Central memory CD8-positive, alpha-beta T cell (primary cell): ENCODE data around the gene MBNL1.

Source experiments
- ATAC-seq: fragments of 150-1000 bp; cut with Tn5 transposase; replicated peaks from 2 replicates; pipeline ENCODE4 v1.10.0; 2022; ENCODE audit warnings: mild to moderate bottlenecking, moderate FRiP score, moderate number of reproducible peaks; ENCODE audit not compliant: poor library complexity, severe bottlenecking; ENCODE audit errors: extremely low read depth
- DNase-seq, 2 donors: peaks; one replicate each; pipeline ENCODE4 v3.0.0; 2021; ENCODE audit warnings: low spot score in 2 of 2
- H3K27ac Mint-ChIP-seq: one replicate; pipeline ENCODE4 v1.8.0; 2022; ENCODE audit warnings: low read depth, mild to moderate bottlenecking, moderate library complexity, mixed read lengths
- H3K27me3 Mint-ChIP-seq: one replicate; pipeline ENCODE4 v1.8.0; 2022; ENCODE audit warnings: mixed read lengths
- H3K36me3 Mint-ChIP-seq: one replicate; pipeline ENCODE4 v1.8.0; 2022; ENCODE audit warnings: mild to moderate bottlenecking, moderate library complexity, mixed read lengths; ENCODE audit not compliant: insufficient read depth
- H3K4me1 Mint-ChIP-seq: one replicate; pipeline ENCODE4 v1.8.0; 2022; ENCODE audit warnings: mixed read lengths
- H3K4me3 Mint-ChIP-seq: one replicate; pipeline ENCODE4 v1.8.0; 2022; ENCODE audit warnings: mild to moderate bottlenecking, moderate library complexity, mixed read lengths
- H3K9me3 Mint-ChIP-seq: one replicate; pipeline ENCODE4 v1.8.0; 2022; ENCODE audit warnings: mixed read lengths

Gene MBNL1

DNA sequence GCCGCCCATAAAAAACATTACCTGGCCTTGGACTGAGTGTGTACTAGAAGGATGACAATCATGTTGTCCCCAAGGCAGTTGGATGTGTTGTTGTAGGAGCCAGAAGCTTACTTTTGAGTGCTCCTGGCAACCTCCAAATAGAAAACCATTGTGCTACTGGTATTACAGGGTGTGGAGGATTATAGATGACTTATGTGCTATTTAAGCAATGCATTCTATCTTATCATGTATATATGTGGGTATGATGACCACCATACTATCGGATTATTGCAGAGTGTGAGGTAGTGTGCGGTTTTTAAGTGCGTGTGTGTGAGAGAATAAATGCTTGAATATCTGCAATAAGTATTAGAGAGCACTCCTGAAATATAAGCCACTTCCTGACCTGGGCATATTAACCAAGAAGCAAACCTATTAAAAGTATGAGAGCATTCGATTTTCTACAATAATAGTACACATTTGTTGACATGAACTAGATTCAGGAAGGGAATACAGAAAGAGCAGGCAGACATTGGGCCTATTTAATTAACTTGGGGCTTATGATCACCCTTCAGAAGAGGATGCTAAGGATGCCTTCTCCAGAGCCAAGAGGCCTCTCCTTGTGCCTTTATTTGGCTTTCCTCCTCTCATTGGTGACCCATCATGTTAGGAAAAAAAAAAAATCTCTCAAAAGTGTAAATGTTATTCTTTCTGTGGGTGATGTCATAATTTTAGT, 11.7 kb upstream of the MBNL1 start:
- H3K27ac Mint-ChIP-seq = peak overlapping the region; percentile 77
- H3K4me3 Mint-ChIP-seq = peak overlapping the region; percentile 76
- peaks cover 19% of the 10 kb centered on the region for H3K36me3 Mint-ChIP-seq
- H3K27me3 Mint-ChIP-seq = no peaks in the 10 kb centered on the region
- no peaks in the 10 kb centered on the region for H3K9me3 Mint-ChIP-seq
- no peak for DNase-seq
- H3K4me1 Mint-ChIP-seq = peaks cover 89% of the 10 kb centered on the region
- peak; percentile 24 for ATAC-seq

DNA sequence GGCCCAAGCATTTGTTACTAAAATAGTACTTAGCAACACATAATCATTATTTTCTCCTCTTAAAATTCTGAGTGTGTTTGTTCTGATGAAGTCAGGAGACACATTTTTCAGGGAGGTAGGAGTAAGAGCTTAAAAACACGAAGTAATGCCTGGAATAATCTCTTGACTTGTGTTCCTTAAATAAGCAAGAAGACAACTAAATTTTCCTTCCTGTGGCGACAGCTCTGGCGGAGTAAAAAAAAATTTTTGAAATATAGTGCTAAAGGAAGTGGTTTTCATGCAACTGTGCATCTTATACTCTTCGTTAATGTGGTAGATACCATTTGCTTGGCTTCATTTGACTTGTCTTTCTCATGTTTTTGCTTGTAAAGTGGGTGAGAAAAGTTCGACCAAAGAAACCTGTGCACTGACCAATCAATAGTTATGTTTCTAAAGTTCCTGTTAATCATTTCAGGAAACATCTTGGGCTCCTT, 11.1 kb upstream of the MBNL1 start:
- peaks cover 22% of the 10 kb centered on the region for H3K36me3 Mint-ChIP-seq
- H3K27ac Mint-ChIP-seq = peak overlapping the region; percentile 77
- H3K4me3 Mint-ChIP-seq = peak overlapping the region; percentile 76
- H3K9me3 Mint-ChIP-seq = no peaks in the 10 kb centered on the region
- peaks cover 88% of the 10 kb centered on the region for H3K4me1 Mint-ChIP-seq
- ATAC-seq (peak; percentile 71), DNase-seq (no peak)
- no peaks in the 10 kb centered on the region for H3K27me3 Mint-ChIP-seq

DNA sequence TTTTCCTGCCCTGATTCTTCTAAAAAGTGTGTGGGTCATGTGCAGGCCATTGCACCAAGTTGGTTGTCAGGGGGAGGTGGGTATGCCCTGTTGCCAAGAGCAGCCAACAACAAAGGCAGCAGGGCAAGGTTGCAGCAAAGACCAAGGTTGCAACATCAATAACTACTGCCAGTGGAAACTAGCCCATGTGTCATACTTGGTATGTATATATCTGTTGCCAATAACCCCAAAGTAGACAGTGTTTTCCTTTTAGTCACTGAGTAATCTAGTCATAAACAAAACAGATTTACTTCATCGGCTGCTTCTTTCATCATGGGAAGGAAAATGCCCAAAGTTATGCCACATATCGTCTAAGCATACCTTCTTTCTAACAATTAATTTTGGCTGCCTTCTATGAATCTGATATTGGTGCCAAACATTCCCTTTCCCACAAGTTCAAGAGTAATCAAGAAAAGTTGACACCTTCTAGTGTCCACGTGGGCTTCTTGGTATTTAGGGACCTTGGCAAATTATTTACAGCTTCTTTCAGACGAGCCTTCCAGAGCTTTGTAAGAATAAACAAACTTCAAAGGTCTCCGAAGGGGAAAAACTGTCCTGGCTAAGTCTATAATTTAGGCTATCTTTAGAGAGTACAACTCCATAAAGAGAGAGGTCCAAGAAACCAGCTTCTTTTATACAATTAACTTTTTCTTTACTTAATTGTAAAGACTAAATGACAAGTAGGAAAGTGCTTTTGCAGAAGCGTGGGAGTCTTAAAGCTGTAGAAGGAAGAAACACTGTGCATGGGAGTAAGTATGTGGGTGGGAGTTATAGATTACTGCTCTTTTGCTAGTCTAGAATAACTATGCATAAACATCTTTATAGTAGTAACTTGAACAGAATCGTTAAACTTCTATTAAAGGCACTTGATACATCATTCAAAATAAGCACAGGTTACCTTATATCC, 10.0 kb upstream of the MBNL1 start:
- Mint-ChIP-seq H3K4me1 (peaks cover 83% of the 10 kb centered on the region), H3K27me3 (no peaks in the 10 kb centered on the region), H3K9me3 (no peaks in the 10 kb centered on the region), H3K4me3 (peak overlapping the region; percentile 55), H3K27ac (peak overlapping the region; percentile 77), H3K36me3 (peaks cover 22% of the 10 kb centered on the region)
- DNase-seq = peak in 1 of 2 donors; percentile 45
- ATAC-seq = peak; percentile 74

- Mint-ChIP-seq H3K27me3 (no peaks in the 10 kb centered on the region), H3K4me1 (peaks cover 83% of the 10 kb centered on the region), H3K27ac (peak overlapping the region; percentile 77), H3K4me3 (peak overlapping the region; percentile 55), H3K9me3 (no peaks in the 10 kb centered on the region), H3K36me3 (peaks cover 22% of the 10 kb centered on the region)
- ATAC-seq (no peak), DNase-seq (no peak)
These were observed 9.3 kb upstream of the MBNL1 start for GRCh38 chr3:152259468-152259867.

- H3K4me3 Mint-ChIP-seq = peak overlapping the region; percentile 55
- H3K36me3 Mint-ChIP-seq = peaks cover 22% of the 10 kb centered on the region
- DNase-seq (no peak), ATAC-seq (no peak)
- peak overlapping the region; percentile 77 for H3K27ac Mint-ChIP-seq
- H3K9me3 Mint-ChIP-seq = no peaks in the 10 kb centered on the region
- H3K27me3 Mint-ChIP-seq = no peaks in the 10 kb centered on the region
- H3K4me1 Mint-ChIP-seq = peaks cover 84% of the 10 kb centered on the region
These were observed 8.7 kb upstream of the MBNL1 start for GRCh38 chr3:152260026-152260425.

- no peaks in the 10 kb centered on the region for H3K27me3 Mint-ChIP-seq
- H3K36me3 Mint-ChIP-seq = peaks cover 20% of the 10 kb centered on the region
- H3K27ac Mint-ChIP-seq = no peak overlapping the region
- H3K4me3 Mint-ChIP-seq = no peak overlapping the region
- H3K4me1 Mint-ChIP-seq = peaks cover 79% of the 10 kb centered on the region
- H3K9me3 Mint-ChIP-seq = no peaks in the 10 kb centered on the region
- no peak for DNase-seq
- ATAC-seq = no peak
These were observed 8.2 kb upstream of the MBNL1 start for GRCh38 chr3:152260529-152260928.

DNA sequence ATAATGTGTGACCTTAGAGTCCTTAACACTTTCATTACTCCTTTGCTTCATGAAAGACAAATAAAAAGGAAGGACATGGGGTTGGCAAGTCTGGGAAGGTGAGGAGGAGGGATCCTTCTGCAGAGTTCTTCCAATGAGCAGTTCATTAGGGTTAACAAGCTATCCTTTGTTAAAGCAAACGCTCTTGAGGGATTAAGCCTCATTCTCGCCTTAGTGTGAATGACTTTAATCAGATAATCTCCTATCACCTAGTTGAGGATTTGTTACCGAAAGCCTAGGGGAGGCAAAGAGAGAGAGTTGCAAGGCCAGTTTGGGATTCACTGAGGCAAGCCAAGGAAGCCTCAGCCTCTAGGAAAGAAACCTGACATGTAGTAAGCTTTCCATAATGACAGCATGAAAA, 7.4 kb upstream of the MBNL1 start:
- Mint-ChIP-seq H3K36me3 (peaks cover 21% of the 10 kb centered on the region), H3K4me3 (peak overlapping the region; percentile 8), H3K27ac (no peak overlapping the region), H3K9me3 (no peaks in the 10 kb centered on the region), H3K27me3 (no peaks in the 10 kb centered on the region), H3K4me1 (peaks cover 78% of the 10 kb centered on the region)
- ATAC-seq = no peak
- DNase-seq = no peak

DNA sequence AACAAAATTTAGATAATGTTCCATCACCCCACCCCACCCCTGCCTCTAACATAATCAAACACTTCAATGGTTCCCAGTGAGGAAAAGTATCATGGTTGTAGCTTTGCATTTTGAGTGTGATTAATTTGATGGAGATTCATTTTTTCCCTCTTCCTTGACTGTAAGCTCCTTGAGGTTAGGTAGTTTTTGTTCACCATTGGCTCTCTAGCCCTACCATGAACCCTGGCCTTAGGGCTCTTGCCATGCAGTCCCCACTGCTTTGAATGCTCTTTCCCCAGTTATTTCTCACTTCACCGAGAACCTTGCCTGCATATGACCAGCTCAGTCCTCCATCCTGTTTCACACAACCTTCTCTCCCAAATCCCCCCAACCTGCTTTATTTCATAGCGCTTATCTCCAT, 5.0 kb upstream of the MBNL1 start:
- H3K9me3 Mint-ChIP-seq = no peaks in the 10 kb centered on the region
- no peak overlapping the region for H3K4me3 Mint-ChIP-seq
- H3K27me3 Mint-ChIP-seq = no peaks in the 10 kb centered on the region
- H3K36me3 Mint-ChIP-seq = peaks cover 20% of the 10 kb centered on the region
- H3K27ac Mint-ChIP-seq = peak overlapping the region; percentile 30
- no peak for ATAC-seq
- H3K4me1 Mint-ChIP-seq = peaks cover 81% of the 10 kb centered on the region
- DNase-seq = no peak

GRCh38 chr3:152264378-152264777, 4.4 kb upstream of the MBNL1 start:
- Mint-ChIP-seq H3K4me1 (peaks cover 75% of the 10 kb centered on the region), H3K9me3 (no peaks in the 10 kb centered on the region), H3K4me3 (no peak overlapping the region), H3K27me3 (no peaks in the 10 kb centered on the region), H3K27ac (peak overlapping the region; percentile 30), H3K36me3 (peaks cover 25% of the 10 kb centered on the region)
- DNase-seq (no peak), ATAC-seq (no peak)

- Mint-ChIP-seq H3K36me3 (peaks cover 41% of the 10 kb centered on the region), H3K4me3 (peak overlapping the region; percentile 92), H3K27me3 (no peaks in the 10 kb centered on the region), H3K27ac (peak overlapping the region; percentile 74), H3K9me3 (no peaks in the 10 kb centered on the region), H3K4me1 (peaks cover 65% of the 10 kb centered on the region)
- ATAC-seq (no peak), DNase-seq (no peak)
These were observed 2.3 kb upstream of the MBNL1 start for GRCh38 chr3:152266221-152266995.

DNA sequence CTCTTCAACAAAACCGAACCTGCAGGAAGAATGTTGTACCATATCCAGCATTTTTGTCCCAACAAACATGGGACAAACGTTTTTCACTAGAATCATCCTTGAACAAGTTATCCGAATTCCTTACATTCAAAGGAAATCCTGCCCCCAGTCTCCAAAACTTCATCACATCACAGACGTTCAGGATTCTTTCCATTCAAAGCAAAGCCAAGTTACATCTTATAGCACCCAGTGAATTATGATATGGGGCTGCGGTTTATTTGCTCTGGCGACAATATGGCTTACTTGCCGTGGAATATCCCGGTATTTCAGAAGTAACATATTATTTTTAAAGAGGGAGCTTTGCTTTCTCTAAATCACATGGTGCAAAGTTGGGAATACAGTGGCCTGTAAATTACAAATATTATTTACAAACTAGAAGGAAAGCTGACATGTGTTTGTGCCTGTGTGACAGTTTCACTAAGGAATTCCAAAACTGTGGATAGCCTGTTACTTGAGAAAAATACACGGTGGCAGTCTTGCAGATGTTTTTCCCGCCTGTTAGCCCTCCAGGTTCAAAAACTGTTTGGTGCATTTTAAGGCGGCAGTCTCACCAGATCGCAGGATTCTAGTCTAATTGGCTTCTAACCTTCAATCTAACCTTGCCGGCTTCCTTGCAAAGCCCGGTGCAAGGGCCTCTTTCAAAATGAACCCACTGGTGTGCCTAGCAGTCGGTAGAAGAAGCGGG, 736 bp upstream of the MBNL1 start:
- no peak for DNase-seq
- Mint-ChIP-seq H3K27ac (peak overlapping the region; percentile 74), H3K4me3 (peak overlapping the region; percentile 92), H3K4me1 (peaks cover 70% of the 10 kb centered on the region), H3K27me3 (no peaks in the 10 kb centered on the region), H3K36me3 (peaks cover 50% of the 10 kb centered on the region), H3K9me3 (no peaks in the 10 kb centered on the region)
- ATAC-seq = no peak
